HCT116 (cell line): ENCODE data around the gene PLCZ1. TPM values are rescaled to one million over a fixed set of nuclear protein-coding genes. Genes with fewer than 3 reads are reported as not detected.

Experiments
- CEBPB ChIP-seq: IDR thresholded peaks from 2 replicates; pipeline ENCODE4 v1.6.1; 2012; ENCODE audit warnings: low read depth
- EGR1 ChIP-seq: IDR thresholded peaks from 2 replicates; pipeline ENCODE4 v1.6.1; 2012; ENCODE audit warnings: low read depth
- EZH2 ChIP-seq: fragments of 200-600 bp; sonication (generic); IDR thresholded peaks from 2 replicates; pipeline ENCODE4 v1.6.1; 2017; ENCODE audit warnings: antibody characterized with exemption, mixed run types
- FOSL1 ChIP-seq: IDR thresholded peaks from 2 replicates; pipeline ENCODE4 v1.6.1; 2012; ENCODE audit warnings: low read depth
- JUND ChIP-seq: IDR thresholded peaks from 2 replicates; pipeline ENCODE4 v1.6.1; 2012
- POLR2A ChIP-seq: IDR thresholded peaks from 2 replicates; pipeline ENCODE4 v1.7.0; 2011; ENCODE audit warnings: borderline replicate concordance; ENCODE audit not compliant: insufficient read depth, insufficient read length; ENCODE audit errors: extremely low read depth
- RAD21 ChIP-seq: IDR thresholded peaks from 2 replicates; pipeline ENCODE4 v1.6.1; 2012; ENCODE audit warnings: low read depth, mild to moderate bottlenecking
- SIN3A ChIP-seq: IDR thresholded peaks from 2 replicates; pipeline ENCODE4 v1.6.1; 2012; ENCODE audit warnings: low read depth
- TCF7L2 ChIP-seq: IDR thresholded peaks from 2 replicates; pipeline ENCODE4 v1.7.0; 2011; ENCODE audit warnings: borderline replicate concordance, inconsistent platforms; ENCODE audit not compliant: insufficient read depth, insufficient read length; ENCODE audit errors: extremely low read depth
- YY1 ChIP-seq: IDR thresholded peaks from 2 replicates; pipeline ENCODE4 v1.6.1; 2011; ENCODE audit warnings: low read length, low read depth, moderate library complexity, mild to moderate bottlenecking; ENCODE audit not compliant: insufficient replicate concordance; ENCODE audit errors: extremely low read depth
- total RNA-seq: library from RNA; stranded (reverse); gene quantifications from one replicate; pipeline ENCODE4 v1.2.1, GENCODE V29; 2021; ENCODE audit not compliant: unreplicated experiment
- TF ChIP-seq, protein P1 (sequence below): IDR thresholded peaks from 2 replicates; pipeline ENCODE4 v1.6.1; 2011; ENCODE audit warnings: mild to moderate bottlenecking, low read length, moderate library complexity; ENCODE audit not compliant: insufficient replicate concordance; ENCODE audit errors: extremely low read depth
- TF ChIP-seq, protein P2 (sequence below): IDR thresholded peaks from 2 replicates; pipeline ENCODE4 v1.6.1; 2012

Gene PLCZ1
- total RNA-seq, 1 experiment from 2014 or later = not detected

DNA sequence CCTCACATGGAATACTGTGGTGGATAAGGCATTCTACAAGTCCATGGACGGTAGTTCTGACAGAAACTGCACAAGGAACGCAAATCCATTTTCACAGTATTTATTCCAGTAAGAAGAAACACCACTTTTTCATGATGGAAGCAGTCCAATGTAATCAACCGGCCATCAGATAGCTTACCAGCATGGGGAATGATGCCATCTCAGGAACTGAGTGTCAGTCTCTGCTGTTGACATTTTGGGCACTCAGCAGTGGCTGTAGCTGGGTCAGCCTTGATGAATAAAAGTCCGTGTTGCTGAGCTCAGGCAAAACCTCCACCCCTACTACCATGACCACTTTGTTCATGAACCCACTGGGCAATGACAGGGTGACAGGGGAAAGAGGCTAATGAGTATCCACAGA, 103.4 kb downstream of the PLCZ1 start (continued):
- TF ChIP-seq, protein P1, sequence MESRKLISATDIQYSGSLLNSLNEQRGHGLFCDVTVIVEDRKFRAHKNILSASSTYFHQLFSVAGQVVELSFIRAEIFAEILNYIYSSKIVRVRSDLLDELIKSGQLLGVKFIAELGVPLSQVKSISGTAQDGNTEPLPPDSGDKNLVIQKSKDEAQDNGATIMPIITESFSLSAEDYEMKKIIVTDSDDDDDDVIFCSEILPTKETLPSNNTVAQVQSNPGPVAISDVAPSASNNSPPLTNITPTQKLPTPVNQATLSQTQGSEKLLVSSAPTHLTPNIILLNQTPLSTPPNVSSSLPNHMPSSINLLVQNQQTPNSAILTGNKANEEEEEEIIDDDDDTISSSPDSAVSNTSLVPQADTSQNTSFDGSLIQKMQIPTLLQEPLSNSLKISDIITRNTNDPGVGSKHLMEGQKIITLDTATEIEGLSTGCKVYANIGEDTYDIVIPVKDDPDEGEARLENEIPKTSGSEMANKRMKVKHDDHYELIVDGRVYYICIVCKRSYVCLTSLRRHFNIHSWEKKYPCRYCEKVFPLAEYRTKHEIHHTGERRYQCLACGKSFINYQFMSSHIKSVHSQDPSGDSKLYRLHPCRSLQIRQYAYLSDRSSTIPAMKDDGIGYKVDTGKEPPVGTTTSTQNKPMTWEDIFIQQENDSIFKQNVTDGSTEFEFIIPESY = no peak
- no peak for TF ChIP-seq TCF7L2
- no peak for TF ChIP-seq EZH2
- TF ChIP-seq, protein P2, sequence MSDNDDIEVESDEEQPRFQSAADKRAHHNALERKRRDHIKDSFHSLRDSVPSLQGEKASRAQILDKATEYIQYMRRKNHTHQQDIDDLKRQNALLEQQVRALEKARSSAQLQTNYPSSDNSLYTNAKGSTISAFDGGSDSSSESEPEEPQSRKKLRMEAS = no peak
- TF ChIP-seq RAD21 = no peak
- TF ChIP-seq CEBPB = no peak
- TF ChIP-seq YY1 = no peak
- no peak for TF ChIP-seq FOSL1
- TF ChIP-seq SIN3A = no peak
- TF ChIP-seq JUND = no peak
- no peak for TF ChIP-seq POLR2A
- no peak for TF ChIP-seq EGR1

Other genes starting within 250 kb of the PLCZ1 start
- gene CAPZA3, start 107 bp upstream of the PLCZ1 start, total RNA-seq = not detected